ENCODE results near the gene NFKB1.
"Not testable (repeated sequence)": the region's sequence is repeated elsewhere in the genome, so short reads cannot be mapped to it uniquely, and the experiment has no call there.

NFKB1 gene

DNA sequence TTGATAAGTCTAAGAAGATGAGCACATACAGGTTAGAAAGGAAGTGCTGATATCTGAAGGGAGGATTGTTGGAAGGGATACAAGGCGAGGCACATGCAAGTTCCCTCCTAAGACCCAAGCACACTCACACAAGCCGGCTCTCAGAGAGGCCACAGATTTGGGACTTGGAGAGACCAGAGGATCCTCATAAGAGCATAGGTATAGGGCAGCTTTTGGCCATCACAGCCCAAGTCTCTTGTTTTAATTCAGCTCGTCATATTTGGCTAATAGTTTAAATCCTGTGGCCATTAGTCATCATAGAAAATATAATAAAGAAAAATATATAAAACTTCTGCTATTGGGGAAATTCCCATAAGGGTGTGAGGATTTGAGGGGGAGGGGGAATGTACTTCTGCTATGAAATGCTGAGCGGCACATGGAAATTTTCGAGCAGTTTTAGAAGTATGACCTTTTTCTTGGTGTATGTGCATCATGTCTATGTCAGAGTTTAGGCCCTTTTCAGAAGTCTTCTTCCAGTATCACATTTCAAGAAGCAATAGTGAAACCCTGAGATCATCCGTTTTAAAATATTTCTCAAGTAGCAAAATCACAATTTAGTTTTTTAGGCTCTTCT is 97.7 kb downstream of the NFKB1 start:
- no peak for DNase-seq (ENCODE audit: low spot score)

DNA sequence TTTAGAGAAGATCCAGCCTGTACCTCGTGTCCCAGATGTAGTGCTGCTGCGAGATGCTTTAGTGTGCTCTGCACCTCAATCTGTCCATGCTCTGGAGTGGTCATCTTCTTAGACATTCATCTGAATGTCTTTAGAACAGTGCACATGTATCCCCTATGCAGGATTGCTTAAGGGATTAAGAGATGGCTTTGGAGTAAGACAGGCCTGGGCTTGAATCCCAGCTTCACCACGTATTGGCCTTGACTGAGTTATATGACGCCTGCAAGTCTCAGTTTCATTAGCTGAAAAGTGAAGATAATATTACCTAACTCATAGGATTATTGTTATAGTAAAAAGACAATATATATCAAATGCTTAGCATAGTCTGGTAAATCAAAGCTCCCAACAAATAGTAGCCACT is 98.3 kb downstream of the NFKB1 start:
- DNase-seq (ENCODE audit: low spot score) = no peak

DNA sequence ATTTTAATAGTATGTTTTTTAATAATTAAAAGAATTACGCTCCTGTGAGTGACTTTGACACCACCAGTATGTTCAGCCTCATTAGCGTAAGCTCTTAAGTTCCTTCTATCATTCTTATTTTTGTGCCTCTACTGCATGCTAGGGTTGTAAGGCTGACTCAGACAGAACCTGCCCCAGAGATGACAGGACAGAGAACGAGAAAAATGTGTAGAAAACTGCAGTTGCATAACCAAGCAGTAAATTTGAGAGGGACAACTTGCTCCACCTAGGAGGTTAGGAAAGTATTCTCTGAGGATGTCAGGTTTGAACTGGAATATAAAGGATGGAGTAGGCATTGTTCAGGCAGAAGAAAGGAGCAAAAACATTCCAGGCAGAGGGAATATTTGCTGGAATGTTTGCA is 98.7 kb downstream of the NFKB1 start:
- DNase-seq (ENCODE audit: low spot score) = no peak

DNA sequence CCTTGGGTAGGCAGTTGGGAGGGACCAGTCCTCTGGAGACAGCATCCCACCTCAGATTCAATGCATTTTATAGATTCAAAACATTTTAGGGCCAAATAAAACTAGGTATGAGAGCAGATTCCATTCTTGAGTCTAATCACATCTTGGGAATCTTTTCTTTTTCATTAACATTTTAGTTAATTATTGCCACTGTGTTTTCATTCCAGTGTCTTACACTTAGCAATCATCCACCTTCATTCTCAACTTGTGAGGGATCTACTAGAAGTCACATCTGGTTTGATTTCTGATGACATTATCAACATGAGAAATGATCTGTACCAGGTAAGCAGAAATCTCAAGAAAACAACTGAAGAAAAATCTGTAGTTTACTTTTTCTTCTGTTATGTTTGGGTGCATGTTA is 99.5 kb downstream of the NFKB1 start:
- no peak for DNase-seq (ENCODE audit: low spot score)

DNA sequence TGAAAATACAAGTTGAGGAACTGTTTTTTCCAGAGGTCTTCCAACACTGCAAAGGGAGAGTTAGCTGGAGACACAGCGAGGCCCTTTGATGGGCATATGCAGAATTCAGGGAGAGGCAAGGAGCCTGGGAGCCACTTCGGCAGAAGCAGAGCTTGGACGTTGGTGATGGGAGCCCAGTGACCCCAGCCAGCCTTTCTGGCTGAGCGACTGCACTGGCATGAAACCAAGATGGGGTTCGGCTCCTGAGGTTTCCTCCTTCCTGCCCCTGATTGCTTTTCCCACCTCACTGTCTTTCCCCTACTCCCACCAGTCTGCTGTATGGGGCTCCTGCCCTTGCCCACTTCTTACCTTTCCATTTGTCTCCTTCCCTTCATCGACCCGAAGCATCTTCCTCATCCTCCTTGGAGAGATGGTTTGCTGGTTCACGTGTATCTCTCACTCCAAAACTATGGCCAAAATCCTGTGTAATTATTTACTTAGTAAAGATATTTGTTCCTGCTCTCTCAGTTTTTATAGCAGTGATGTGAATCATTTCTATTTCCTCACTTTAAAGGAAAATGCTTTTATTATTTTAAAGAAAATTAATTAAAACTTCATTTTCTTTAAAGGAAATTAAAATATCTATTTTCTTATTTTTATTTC is 100.5 kb downstream of the NFKB1 start:
- DNase-seq (ENCODE audit: low spot score) = no peak

DNA sequence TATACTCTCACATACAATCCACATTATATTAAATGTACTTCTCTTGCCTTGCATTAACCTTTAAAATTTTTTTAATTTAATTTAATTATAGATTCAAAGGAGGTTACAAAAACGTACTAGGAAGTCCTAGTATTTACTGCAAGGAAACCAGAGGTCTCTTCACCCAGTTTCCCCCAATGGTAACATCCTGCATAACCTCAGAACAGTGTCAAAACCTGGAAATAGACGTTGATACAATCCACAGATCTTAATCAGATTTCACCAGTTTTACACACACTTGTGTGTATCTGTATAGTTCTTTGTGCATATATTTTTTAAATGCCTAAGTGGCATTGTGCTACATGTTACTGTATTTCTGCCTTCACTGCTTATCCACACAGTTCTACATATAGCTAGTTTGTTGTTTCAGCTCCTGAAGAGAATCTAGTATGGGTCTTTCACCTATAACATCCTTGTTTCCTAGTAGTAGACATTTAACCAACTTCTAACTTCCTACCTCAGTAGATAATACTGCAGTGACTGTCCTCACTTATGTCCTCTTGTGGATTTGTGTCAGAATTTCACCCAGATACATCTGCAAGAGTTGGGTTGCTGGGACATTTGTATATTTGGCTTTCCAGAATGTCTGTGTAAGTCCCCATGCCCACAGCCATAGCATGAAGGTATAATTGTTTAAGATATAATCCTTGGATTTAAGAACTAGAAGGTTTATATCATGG is 103.2 kb downstream of the NFKB1 start:
- no peak for DNase-seq (ENCODE audit: low spot score)

DNA sequence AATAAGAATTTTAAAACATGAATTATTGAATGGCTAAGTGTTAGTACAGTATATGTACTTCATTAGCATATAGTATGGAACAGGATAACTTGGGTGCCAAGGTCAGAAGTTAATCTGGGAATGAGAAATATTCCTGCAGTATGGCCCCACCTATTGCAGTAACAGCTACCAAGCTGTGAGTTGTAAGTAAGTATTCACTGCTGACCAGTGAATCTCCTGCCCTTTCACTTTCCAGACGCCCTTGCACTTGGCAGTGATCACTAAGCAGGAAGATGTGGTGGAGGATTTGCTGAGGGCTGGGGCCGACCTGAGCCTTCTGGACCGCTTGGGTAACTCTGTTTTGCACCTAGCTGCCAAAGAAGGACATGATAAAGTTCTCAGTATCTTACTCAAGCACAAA is 105.1 kb downstream of the NFKB1 start:
- no peak for DNase-seq (ENCODE audit: low spot score)

DNA sequence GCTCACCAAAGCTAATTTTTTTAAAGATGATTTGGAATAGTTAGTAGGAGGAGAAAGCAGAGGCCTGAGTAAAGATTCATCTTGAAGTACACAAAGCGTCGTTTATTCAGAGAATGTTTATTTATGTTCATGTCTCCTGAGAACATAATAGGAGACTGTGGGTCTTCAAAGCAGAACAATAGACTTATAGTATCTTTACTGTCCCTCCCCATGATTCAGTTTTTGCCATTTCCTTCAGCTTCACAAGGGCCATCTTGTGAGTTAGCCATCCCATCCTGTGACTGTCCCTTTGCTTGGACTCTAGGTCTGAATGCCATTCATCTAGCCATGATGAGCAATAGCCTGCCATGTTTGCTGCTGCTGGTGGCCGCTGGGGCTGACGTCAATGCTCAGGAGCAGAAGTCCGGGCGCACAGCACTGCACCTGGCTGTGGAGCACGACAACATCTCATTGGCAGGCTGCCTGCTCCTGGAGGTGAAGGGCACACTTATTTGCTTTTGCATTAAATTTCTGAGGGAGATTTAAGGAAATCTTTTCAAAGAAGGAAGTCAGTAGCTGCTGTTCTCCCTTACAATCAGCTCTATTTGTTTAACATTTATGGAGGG is 105.8 kb downstream of the NFKB1 start:
- DNase-seq (ENCODE audit: low spot score) = no peak

DNA sequence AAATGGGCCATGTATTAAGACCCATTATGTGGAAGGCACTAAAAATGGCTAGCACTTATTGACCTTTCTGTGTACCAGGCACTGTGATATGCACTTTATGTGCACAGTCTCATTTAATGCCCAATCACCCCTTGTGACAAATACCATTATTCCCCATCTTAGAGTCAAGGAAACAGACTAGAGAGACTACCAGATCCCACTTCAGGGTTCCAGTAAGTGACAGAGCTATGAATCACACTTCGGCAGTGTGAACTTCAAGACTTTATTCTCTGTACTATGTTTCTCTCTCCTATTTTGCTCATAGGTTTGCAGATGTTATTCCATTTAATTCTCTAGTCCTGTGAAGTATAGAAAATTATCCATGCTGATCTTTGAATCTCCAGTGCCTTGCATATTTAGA is 107.0 kb downstream of the NFKB1 start:
- no peak for DNase-seq (ENCODE audit: low spot score)

DNA sequence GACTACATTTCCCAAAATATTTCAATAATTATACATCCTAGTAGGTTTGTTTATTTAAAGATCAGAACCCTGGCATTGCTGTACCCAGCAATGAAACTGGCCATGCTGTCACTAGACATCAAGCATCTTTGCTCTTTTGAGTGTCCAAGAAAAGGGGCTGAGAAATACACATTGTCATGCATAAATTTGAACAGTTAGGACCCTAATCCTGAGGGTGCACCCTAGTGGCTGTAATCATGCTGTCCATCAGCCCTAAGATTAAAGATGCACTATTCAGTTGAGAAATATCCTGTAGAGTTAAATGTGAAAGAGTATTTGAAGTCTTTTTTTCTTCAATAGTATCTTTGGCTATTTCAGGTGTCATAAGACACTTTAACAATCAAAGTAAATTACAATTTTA is 108.8 kb downstream of the NFKB1 start:
- no peak for DNase-seq (ENCODE audit: low spot score)

DNA sequence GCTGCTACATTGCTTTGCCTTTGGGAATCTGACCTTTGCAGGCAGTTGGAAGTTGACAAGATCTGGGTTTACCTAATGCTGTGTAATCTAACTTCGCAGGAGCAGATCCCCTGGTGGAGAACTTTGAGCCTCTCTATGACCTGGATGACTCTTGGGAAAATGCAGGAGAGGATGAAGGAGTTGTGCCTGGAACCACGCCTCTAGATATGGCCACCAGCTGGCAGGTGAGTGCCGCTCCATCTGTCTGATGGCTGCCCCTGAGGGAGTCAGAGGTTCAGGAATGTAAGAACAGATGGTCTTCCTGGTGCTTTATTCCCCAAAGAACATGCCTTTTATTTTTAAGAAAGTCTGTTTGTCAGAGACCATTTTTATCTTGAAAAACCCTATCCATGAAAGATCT is 109.3 kb downstream of the NFKB1 start:
- no peak for DNase-seq (ENCODE audit: low spot score)

DNA sequence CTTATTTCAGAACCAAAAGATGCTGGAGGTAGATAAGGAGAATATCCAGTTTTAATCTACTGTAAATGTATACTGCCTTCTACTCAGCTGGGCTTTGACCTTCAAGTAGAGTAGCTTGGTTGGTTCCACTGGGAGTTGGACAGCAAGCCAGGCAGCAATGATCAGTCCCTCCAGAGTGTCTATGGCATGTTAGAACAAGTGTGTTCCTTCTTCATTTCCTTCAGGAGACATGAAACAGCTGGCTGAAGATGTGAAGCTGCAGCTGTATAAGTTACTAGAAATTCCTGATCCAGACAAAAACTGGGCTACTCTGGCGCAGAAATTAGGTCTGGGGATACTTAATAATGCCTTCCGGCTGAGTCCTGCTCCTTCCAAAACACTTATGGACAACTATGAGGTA is 111.1 kb downstream of the NFKB1 start:
- DNase-seq (ENCODE audit: low spot score) = no peak

DNA sequence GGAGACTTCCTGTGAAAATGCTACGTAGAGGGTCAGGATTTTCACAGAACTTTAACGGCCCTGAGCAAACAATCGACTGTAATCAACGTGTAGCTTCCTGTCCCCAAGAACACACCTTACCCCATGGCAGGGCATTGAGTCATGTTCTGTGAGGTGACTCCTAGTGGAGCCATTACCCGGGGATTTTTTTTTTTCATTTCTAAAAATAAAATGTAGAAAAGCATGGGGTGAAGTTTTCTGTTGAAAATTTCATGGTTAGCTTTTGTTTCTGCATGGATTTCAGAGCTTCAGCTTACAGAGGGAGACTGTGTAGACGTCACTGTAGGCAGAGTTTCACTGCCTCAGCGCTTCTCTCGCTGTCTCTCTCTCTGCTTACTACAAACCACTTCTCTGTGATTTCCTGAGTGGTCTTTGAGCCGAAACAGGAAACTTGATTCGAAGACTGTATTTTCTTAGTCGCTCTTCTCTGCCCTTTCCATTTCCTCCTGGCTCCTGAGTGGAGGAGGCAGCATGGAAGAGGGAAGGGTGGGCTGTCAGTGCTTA is 111.7 kb downstream of the NFKB1 start:
- DNase-seq (ENCODE audit: low spot score) = no peak

DNA sequence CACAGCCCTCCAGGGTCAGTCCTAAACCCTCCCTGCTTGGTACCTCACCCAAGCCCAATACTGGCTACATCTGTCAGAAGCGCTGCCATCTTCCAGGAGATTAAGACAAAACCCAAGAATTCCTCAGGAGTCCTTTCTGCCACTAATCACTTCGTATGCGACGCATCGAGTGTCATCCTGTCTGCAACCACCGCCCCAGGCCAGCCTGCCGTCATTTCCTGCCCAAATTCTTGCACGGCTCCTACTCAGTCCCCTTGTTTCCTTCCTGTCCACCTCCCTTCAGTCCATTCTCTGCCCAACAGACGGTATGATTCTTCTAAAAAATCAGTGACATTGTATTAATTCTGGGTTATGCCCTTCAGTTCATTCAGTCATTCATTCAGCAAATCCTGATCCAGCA is 113.6 kb downstream of the NFKB1 start:
- no peak for DNase-seq (ENCODE audit: low spot score)

DNA sequence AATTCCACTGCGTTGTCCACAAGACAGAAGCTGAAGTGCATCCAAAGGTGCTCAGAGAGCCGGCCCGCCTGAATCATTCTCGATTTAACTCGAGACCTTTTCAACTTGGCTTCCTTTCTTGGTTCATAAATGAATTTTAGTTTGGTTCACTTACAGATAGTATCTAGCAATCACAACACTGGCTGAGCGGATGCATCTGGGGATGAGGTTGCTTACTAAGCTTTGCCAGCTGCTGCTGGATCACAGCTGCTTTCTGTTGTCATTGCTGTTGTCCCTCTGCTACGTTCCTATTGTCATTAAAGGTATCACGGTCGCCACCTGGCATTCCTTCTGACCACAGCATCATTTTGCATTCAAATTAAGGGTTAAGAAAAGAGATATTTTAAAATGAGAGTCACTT is 115.5 kb downstream of the NFKB1 start:
- no peak for DNase-seq (ENCODE audit: low spot score)

DNA sequence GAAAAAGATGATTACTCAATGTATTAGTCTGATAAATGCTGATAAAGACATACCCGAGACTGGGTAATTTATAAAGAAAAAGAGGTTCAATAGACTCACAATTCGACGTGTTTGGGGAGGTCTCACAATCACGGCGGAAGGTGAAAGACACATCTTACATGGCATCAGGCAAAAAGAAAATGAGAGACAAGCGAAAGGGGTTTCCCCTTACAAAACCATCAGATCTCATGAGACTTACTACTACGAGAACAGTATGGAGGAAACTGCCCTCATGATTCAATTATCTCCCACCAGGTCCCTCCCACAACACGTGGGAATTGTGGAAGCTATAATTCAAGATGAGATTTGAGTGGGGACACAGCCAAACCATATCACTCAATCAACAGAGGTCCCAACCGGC is 117.9 kb downstream of the NFKB1 start:
- not testable (repeated sequence) for DNase-seq (ENCODE audit: low spot score)

DNA sequence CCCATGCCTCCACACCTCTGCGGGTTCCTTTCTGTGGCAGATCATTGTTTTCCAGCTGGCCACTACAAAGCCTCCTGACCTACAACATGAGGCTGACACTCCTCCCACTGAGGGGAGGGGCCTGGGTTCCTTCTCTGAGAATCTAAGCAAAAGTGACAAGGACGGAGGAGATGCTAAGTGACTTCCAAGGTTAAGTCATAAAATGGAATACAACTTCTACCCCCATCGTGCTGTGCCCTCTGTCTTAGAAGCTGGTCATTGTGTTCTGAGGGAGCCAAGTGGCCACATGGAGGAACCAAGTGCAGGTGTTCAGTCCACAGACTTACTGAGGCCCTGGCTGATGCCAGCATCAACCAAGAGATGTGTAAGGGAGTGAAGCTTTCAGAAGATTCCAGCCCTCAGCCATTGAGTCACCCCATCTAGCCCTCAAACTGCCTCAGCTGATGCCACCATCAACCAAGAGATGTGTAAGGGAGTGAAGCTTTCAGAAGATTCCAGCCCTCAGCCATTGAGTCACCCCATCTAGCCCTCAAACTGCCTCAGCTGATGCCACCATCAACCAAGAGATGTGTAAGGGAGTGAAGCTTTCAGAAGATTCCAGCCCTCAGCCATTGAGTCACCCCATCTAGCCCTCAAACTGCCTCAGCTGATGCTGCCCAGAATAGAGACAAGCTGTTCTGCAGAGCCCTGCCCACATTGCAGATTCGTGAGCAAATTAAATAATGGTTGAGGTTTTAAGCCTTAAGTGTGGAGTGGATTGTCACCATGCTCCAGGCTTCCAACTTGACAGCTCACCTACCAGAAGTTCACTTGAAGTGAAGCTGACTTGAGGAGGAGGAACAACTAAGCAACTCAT is 118.8 kb downstream of the NFKB1 start:
- DNase-seq (ENCODE audit: low spot score) = peak; percentile 1

DNA sequence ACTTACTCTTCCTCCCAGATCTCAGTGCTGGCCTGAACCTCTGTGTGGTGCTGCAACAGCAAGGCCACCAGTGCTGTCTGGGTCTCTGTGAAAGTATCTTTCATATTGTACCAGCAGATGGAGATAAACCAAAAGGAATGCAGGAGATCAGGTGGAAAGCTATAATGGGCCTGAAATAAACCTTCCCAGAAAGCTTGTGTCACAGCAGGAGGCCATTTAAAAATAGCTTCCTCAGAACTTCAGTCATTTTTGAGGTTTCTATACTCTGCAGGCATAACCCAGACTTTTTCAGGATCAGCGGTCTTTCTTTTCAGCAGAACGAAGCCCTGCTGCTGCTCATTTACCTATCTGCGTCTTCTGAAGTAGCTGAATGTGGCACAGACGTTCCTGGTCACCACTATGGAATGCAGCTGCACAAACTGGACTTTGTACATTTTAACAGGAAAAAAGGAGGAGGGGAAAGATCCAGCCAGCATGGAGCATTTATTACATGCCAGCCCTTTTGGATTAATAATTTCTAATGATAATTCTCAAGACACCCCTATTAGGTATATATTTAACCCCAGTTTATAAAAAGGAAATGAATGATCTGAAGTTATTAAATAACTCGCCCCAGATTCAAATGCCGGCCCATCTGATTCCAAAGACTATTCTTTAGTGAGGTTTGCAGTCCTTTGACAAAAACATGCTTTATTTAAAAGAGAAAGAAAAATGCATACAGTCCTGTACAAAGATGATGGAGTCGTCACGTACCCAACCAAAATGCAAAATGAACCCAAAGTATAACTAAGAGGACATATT is 119.7 kb downstream of the NFKB1 start:
- peak; percentile 78 for DNase-seq (ENCODE audit: low spot score)

DNA sequence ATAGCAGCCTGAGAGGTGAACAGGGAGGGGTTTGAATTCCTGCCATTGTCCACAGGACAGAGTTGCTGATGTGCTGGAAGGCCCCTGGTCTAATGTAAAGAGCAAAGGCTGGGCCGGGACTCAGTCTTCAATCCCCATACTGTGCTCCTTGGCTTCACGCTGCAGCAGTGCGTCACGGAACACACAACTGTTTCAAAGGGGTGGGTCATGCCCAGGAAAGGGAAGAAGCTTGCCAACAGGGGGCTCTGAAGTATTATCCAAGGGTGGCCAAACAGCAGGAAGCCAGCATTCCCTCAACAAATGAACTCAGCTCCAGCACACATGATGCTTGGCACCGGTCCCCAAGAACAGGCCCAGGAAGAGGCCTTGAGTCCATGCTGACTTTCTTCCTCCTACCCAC is 122.5 kb downstream of the NFKB1 start:
- DNase-seq (ENCODE audit: low spot score) = peak; percentile 16

DNA sequence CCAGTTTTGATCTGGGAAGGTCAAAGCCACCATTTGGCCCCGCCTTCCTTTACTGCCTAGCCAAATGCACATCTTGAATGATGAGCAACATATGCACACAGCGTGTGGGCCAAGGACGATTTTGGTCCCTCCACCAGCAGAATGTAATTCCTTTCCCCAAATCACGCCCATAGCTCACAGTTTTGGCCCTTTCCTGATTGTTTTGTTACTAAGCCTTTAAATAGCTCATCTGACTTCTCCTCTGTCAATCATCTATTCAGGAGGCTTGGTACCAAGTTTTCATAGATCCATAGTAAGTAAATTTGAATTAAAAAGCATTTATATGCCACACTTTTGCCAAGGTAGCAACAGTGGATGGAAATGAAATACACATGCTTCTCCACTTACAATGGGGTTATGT is 123.3 kb downstream of the NFKB1 start:
- no peak for DNase-seq (ENCODE audit: low spot score)

Measured in SW480 (cell line).